Endothelial cell of hepatic sinusoid (primary cell): ENCODE data around the gene FAM111B.

Experiments used
- in situ Hi-C: cut with HindIII; loops from 2 replicates; pipeline ENCODE4 v1.10.0; 2017; ENCODE audit warnings: low sequenced_read_pairs

FAM111B gene

DNA sequence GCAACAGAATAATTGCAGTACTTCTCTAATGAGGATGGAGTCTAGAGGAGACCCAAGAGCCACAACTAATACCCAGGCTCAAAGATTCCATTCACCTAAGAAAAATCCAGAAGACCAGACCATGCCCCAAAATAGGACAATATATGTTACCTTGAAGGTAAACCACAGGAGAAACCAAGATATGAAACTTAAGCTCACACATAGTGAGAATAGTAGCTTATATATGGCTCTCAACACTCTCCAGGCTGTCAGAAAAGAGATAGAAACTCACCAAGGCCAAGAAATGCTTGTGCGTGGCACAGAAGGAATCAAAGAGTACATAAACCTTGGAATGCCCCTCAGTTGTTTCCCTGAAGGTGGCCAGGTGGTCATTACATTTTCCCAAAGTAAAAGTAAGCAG, 44.7 kb downstream of the FAM111B start:
- in situ Hi-C loops: no loop called here

DNA sequence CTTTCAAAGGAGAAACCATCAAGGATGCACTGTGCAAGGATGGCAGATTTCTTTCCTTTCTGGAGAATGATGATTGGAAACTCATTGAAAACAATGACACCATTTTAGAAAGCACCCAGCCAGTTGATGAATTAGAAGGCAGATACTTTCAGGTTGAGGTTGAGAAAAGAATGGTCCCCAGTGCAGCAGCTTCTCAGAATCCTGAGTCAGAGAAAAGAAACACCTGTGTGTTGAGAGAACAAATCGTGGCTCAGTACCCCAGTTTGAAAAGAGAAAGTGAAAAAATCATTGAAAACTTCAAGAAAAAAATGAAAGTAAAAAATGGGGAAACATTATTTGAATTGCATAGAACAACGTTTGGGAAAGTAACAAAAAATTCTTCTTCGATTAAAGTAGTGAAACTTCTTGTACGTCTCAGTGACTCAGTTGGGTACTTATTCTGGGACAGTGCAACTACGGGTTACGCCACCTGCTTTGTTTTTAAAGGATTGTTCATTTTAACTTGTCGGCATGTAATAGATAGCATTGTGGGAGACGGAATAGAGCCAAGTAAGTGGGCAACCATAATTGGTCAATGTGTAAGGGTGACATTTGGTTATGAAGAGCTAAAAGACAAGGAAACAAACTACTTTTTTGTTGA, 45.4 kb downstream of the FAM111B start:
- in situ Hi-C loops: no loop called here

DNA sequence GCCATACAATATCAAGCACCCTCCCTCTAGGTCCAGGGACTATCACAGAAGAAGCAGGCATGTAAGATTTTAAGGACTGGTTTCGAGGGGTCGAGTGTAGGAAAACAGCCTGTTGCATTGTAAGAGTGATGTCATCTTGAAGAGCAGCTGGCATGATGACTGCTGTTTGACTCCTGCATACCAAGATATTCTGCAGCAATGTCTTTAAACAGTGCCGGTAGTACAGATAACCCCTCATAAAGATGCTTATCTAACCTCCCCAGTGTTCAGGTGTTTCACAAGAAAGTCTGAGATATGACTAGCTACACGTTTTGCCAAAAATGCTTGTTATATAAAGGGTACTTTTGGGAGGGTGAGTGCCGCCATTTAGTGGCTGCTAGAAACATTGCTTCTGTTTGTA, 47.6 kb downstream of the FAM111B start:
- in situ Hi-C loops: no loop called here

DNA sequence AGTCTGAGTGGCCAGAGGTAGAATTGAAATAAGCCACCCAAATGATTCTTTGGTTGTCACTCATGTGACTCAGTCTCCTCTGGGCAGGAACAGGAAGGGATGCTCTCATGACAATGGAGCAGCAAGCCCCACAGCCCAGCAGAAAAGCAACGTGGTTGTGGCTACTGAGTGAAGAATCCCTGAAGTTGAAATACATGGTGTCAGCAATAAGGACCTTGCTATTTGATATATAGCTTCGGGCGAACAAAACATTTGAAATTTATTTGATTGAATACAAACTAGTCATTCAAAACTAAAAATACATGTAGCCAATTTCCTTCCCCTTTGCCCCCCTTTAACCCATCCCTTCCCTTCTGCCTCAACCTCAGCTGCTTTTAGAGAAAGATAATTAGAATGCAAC, 50.4 kb downstream of the FAM111B start:
- in situ Hi-C loops: no loop called here

- in situ Hi-C loops: no loop called here
Observed at GRCh38 chr11:59158206-59159068, 51.4 kb downstream of the FAM111B start.

DNA sequence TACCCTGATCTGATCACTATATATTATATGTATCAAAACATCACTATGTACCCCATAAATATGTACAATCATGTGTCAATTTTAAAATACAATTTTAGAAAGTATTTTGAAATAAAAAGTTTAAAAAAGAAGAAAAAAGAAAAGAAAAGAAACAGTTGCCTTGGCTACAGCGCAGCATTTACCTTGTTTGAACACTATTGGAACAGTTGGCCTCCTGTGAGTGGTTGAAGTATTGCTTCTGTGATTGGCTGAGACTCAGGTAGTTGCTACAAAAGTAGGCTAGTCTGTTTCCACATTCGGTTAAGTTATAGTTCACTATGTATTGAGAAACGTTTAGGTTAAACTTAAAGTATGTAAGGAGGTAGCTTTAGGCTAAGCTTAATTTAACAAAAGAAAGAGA, 57.0 kb downstream of the FAM111B start:
- in situ Hi-C loops: no loop called here

DNA sequence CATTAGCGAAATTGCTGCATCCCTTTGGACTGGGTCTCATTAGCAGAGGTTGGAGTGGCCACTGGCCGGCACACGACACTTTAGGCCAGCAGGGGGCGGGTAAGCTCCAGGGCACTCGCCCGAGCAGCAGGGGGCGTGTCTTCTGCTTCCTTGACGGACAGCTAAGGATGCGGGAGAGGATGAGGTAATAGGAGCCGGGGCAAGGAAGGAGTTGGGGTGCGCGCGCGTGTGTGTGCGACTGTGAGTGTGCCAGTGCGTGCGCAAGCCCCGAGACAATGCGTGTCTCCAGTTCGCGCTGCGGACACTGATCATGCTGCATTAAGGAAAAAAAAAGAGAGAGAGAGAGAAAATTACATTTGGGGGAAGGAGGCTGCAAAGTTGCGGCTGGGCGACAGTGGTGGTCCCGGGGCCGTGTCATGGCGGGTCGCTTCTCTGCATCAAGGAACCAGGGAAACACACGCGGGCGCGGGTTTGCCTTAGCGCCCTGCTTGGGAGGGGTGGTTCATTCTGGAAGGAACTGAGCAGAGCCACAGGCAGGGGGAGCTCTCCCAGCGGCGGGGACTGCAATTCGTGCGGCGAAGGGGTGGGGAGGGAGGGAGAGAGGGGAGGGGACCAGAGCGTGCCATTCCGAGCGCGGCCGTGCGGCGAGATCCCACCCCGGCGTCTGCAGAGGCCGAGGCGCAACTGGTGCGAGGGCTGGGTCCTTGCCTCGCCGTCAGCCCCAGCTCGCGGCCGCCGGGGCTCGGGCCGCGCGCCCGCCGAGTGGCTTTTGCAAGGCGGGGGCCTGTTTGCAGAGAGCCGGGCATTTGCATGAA, 64.7 kb downstream of the FAM111B start, which contains the start of gene DTX4:
Gene DTX4, plus strand, starts transcription at position 625 of the 815 bp plus-strand sequence. CDS start 464 bp downstream, outside the sequence.
- in situ Hi-C loops: no loop called here

DNA sequence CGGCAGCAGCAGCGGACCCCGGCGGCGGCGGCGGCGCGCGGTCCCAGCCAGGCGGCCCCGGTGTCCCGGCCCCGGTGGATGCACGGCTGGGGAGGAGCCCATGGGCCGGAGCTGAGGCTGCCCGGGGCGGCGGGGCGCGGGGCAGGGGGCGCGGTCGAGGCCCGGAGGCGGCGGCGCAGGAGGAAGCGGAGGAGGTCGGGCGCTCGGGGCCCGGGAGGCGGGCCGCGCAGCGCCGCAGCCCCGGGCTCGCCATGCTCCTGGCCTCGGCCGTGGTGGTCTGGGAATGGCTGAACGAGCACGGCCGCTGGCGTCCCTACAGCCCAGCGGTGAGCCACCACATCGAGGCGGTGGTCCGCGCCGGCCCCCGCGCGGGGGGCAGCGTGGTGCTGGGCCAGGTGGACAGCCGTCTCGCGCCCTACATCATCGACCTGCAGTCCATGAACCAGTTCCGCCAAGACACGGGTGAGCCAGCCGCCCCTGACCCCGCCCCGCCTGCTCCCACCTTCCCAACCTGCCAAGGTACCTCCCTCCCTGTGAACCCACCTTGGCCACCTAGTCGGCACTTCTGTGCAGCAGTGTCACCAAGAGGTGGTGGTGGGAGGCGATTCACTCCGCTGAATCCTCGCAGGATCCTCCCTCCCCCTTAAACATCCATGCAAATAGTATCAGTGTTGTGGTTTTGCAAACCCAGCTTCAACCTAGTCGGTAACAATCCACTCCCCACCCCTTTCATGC, 65.5 kb downstream of the FAM111B start:
- in situ Hi-C loops: no loop called here

DNA sequence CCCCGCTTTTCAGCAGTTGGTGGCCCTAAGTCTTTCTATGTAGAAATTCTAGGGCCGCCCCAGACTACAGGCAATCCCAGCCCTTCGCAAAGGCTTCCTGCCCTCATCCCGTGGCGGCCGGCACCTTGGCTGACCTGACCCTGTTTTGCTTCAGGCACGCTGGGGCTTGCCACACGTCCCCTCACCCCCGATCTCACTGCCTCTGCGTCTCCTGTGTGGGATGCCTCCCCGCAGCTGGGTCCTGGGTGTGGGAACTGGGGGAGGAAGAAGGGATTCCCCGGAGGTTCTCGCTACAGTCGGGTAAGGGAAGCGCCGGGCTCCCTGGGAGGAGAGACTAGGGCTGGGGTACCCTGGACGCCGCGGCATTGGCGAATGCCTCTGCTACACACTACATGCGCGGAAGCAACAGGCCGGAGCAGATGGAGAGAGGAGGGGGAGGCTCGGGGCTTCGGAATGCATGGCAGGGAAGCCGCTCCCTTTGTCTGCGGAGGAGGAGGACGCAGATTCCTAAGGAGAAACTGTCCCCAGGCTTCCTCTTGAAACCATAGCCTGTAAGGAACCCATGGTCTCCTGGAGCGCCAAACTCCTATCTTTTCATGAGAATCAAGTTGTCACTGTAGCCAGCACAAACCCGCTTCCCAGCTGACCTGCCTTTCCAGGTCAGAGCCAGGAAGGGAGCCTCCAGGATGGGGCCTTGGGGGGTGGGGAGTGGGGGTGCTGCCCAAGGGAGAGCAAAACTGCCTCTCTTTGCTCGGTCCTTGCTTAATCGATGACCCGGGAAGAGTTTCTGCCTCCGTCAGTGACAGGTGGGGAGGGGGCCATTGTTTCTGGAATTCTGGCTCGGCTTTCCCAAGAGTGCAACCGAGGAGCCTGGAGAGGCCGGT, 66.3 kb downstream of the FAM111B start:
- in situ Hi-C loops: no loop called here

- in situ Hi-C loops: no loop called here
Observed at GRCh38 chr11:59173964-59174663, 67.1 kb downstream of the FAM111B start.

GRCh38 chr11:59174664-59175033, 67.6 kb downstream of the FAM111B start:
- in situ Hi-C loops: no loop called here

- in situ Hi-C loops: no loop called here
Observed at GRCh38 chr11:59175091-59175501, 68.1 kb downstream of the FAM111B start.

GRCh38 chr11:59176330-59176729, 69.3 kb downstream of the FAM111B start:
- in situ Hi-C loops: no loop called here
